A549 (cell line): ENCODE measurements around the gene FMNL2.

Source experiments
- CEBPB ChIP-seq, 2 experiments: fragments of >200 bp in 1 of 2; sonication (Bioruptor Twin) in 1 of 2; formaldehyde crosslinking in 1 of 2; IDR thresholded peaks; 2 replicates each; pipeline ENCODE4 v1.6.1; 2012 to 2016
- CHD2 ChIP-seq: fragments of 150-350 bp; IDR thresholded peaks from 2 replicates; pipeline ENCODE4 v1.6.1; 2014; ENCODE audit warnings: low read length; ENCODE audit not compliant: partially characterized antibody
- CTCF ChIP-seq: fragments of >200 bp; sonication (Bioruptor Twin); formaldehyde crosslinking; IDR thresholded peaks from 3 replicates; pipeline ENCODE4 v1.5.1; 2016
- ELK1 ChIP-seq: fragments of 150-350 bp; IDR thresholded peaks from 2 replicates; pipeline ENCODE4 v1.6.1; 2014; ENCODE audit warnings: low read depth, mild to moderate bottlenecking, low read length
- HEYL ChIP-seq: fragments of 250-450 bp; sonication (Bioruptor Pico); IDR thresholded peaks from 2 replicates; pipeline ENCODE4 v1.8.0; 2021; ENCODE audit warnings: mild to moderate bottlenecking, moderate library complexity
- HOXA7 ChIP-seq: fragments of 250-450 bp; sonication (Bioruptor Pico); IDR thresholded peaks from 2 replicates; pipeline ENCODE4 v1.5.0; 2020; ENCODE audit warnings: mild to moderate bottlenecking, moderate library complexity
- KDM1A ChIP-seq: fragments of 200-600 bp; sonication (generic); IDR thresholded peaks from 2 replicates; pipeline ENCODE4 v1.6.1; 2016; ENCODE audit warnings: low read depth, mild to moderate bottlenecking
- MAX ChIP-seq: IDR thresholded peaks from 2 replicates; pipeline ENCODE4 v1.6.1; 2012
- NR3C1 ChIP-seq: fragments of >200 bp; sonication (Bioruptor Twin); formaldehyde crosslinking; IDR thresholded peaks from 3 replicates; pipeline ENCODE4 v1.6.1; 2017
- PBX3 ChIP-seq: IDR thresholded peaks from 2 replicates; pipeline ENCODE4 v1.6.1; 2012
- POLR2A ChIP-seq: IDR thresholded peaks from 2 replicates; pipeline ENCODE4 v1.6.1; 2012; ENCODE audit warnings: mild to moderate bottlenecking, low read length
- RAD21 ChIP-seq, 2 experiments: fragments of >200 bp in 1 of 2; sonication (Bioruptor Twin) in 1 of 2; formaldehyde crosslinking in 1 of 2; IDR thresholded peaks in 1 of 2; conservative IDR thresholded peaks in 1 of 2; 2 replicates in 1 of 2; 3 replicates in 1 of 2; pipeline ENCODE4 v1.6.1; 2012 to 2018; ENCODE audit warnings: inconsistent platforms in 1 of 2
- RCOR1 ChIP-seq: fragments of 150-350 bp; IDR thresholded peaks from 2 replicates; pipeline ENCODE4 v1.6.1; 2014; ENCODE audit warnings: antibody characterized with exemption, low read length, low read depth
- RFX5 ChIP-seq: fragments of 450-650 bp; IDR thresholded peaks from 2 replicates; pipeline ENCODE4 v1.7.1; 2014; ENCODE audit warnings: antibody characterized with exemption, mild to moderate bottlenecking, moderate library complexity

- no peak for TF ChIP-seq CTCF
- no peak for TF ChIP-seq HOXA7
- no peak for TF ChIP-seq CEBPB (IDR thresholded peaks at IDR 0.05)
- no peak for TF ChIP-seq CHD2
- TF ChIP-seq NR3C1: no peak
- no peak for TF ChIP-seq HEYL
- TF ChIP-seq RCOR1: no peak
- no peak for TF ChIP-seq POLR2A
- TF ChIP-seq KDM1A: no peak
- TF ChIP-seq ELK1: no peak
- no peak for TF ChIP-seq RAD21 (conservative IDR thresholded peaks at IDR 0.05 in 1 of 2, IDR thresholded peaks at IDR 0.05 in 1 of 2)
- no peak for TF ChIP-seq MAX
- TF ChIP-seq PBX3: no peak
- no peak for TF ChIP-seq RFX5
These were observed 231.7 kb downstream of the FMNL2 start for GRCh38 chr2:152566728-152567069.
